ENCODE results near the gene NEUROG3.

GRCh38 chr10:69549959-69550358 lies 23.3 kb downstream of the NEUROG3 start:
- no peak for TF ChIP-seq POLR2A (IDR thresholded peaks at IDR 0.05)
- TF ChIP-seq, protein P1, sequence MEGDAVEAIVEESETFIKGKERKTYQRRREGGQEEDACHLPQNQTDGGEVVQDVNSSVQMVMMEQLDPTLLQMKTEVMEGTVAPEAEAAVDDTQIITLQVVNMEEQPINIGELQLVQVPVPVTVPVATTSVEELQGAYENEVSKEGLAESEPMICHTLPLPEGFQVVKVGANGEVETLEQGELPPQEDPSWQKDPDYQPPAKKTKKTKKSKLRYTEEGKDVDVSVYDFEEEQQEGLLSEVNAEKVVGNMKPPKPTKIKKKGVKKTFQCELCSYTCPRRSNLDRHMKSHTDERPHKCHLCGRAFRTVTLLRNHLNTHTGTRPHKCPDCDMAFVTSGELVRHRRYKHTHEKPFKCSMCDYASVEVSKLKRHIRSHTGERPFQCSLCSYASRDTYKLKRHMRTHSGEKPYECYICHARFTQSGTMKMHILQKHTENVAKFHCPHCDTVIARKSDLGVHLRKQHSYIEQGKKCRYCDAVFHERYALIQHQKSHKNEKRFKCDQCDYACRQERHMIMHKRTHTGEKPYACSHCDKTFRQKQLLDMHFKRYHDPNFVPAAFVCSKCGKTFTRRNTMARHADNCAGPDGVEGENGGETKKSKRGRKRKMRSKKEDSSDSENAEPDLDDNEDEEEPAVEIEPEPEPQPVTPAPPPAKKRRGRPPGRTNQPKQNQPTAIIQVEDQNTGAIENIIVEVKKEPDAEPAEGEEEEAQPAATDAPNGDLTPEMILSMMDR (IDR thresholded peaks at IDR 0.05), result no peak
